ENCODE measurements around the gene ADGRF4. TPM values are rescaled to one million over a fixed set of nuclear protein-coding genes. Genes with fewer than 3 reads are reported as not detected.

Gene ADGRF4
- total RNA-seq, 3 donors from 2014 or later (not counting 1 experiment from before 2014, with no cell fraction given), result not detected

- H3K4me3 Mint-ChIP-seq, result no peak overlapping the region
- H3K4me1 Mint-ChIP-seq, result no peaks in the 10 kb centered on the region
- no peak overlapping the region for H3K27ac ChIP-seq (ENCODE audit: low read length)
- no peaks in the 10 kb centered on the region for H3K27me3 ChIP-seq (ENCODE audit: control insufficient read depth, insufficient read depth, low read length)
- intact Hi-C loops (cut with micrococcal nuclease), result no loop called here
- 57% methylated on average over 1 of the region's 1 CpG for WGBS (ENCODE audit: insufficient coverage)
- peaks cover 6 to 11% of the 10 kb centered on the region in 2 donors for H3K27me3 Mint-ChIP-seq (ENCODE audit: low read depth in 2 of 2)
- H3K4me1 ChIP-seq (ENCODE audit: control insufficient read depth, insufficient read depth, low read length), result no peaks in the 10 kb centered on the region
- no peak overlapping the region for H3K4me3 ChIP-seq (ENCODE audit: low read length)
- DNase-seq, result no peak
- no peaks in the 10 kb centered on the region for H3K36me3 Mint-ChIP-seq
- no peak overlapping the region for H3K27ac Mint-ChIP-seq
- H3K9me3 ChIP-seq (ENCODE audit: control insufficient read depth, insufficient read depth, low read length), result no peaks in the 10 kb centered on the region
- ATAC-seq, result no peak
- no peak for TF ChIP-seq CTCF (IDR thresholded peaks at IDR 0.05)
- H3K36me3 ChIP-seq (ENCODE audit: control insufficient read depth, insufficient read depth, low read length), result no peaks in the 10 kb centered on the region
- H3K9me3 Mint-ChIP-seq, result no peaks in the 10 kb centered on the region
Measured at GRCh38 chr6:47749757-47750156, 51.4 kb downstream of the ADGRF4 start.

GRCh38 chr6:47752801-47753200 is 54.4 kb downstream of the ADGRF4 start:
- intact Hi-C loops (cut with micrococcal nuclease), result no loop called here

GRCh38 chr6:47759364-47759763 is 61.0 kb downstream of the ADGRF4 start:
- no peak overlapping the region for H3K27ac ChIP-seq (ENCODE audit: low read length)
- Mint-ChIP-seq H3K4me3 (no peak overlapping the region), H3K36me3 (no peaks in the 10 kb centered on the region), H3K27me3 (ENCODE audit: low read depth in 2 of 2) (peaks cover 3 to 19% of the 10 kb centered on the region in 2 donors), H3K27ac (no peak overlapping the region), H3K9me3 (no peaks in the 10 kb centered on the region), H3K4me1 (no peaks in the 10 kb centered on the region)
- intact Hi-C loops (cut with micrococcal nuclease), result no loop called here
- no peak overlapping the region for H3K4me3 ChIP-seq (ENCODE audit: low read length)
- no peaks in the 10 kb centered on the region for H3K4me1 ChIP-seq (ENCODE audit: control insufficient read depth, insufficient read depth, low read length)
- 67% methylated on average over 1 of the region's 1 CpG for WGBS (ENCODE audit: insufficient coverage)
- DNase-seq, result no peak
- H3K36me3 ChIP-seq (ENCODE audit: control insufficient read depth, insufficient read depth, low read length), result no peaks in the 10 kb centered on the region
- no peak for TF ChIP-seq CTCF (IDR thresholded peaks at IDR 0.05)
- H3K27me3 ChIP-seq (ENCODE audit: control insufficient read depth, insufficient read depth, low read length), result peaks cover 2% of the 10 kb centered on the region
- no peak for ATAC-seq
- H3K9me3 ChIP-seq (ENCODE audit: control insufficient read depth, insufficient read depth, low read length), result no peaks in the 10 kb centered on the region

More at GRCh38 chr6:47752801-47753200, 54.4 kb downstream of the ADGRF4 start:
- H3K36me3 ChIP-seq (ENCODE audit: control insufficient read depth, insufficient read depth, low read length), result no peaks in the 10 kb centered on the region
- no peaks in the 10 kb centered on the region for H3K27me3 ChIP-seq (ENCODE audit: control insufficient read depth, insufficient read depth, low read length)
- H3K4me1 Mint-ChIP-seq, result no peaks in the 10 kb centered on the region
- no peaks in the 10 kb centered on the region for H3K9me3 ChIP-seq (ENCODE audit: control insufficient read depth, insufficient read depth, low read length)
- H3K27ac Mint-ChIP-seq, result no peak overlapping the region
- H3K36me3 Mint-ChIP-seq, result no peaks in the 10 kb centered on the region
- H3K27ac ChIP-seq (ENCODE audit: low read length), result no peak overlapping the region
- no peak for ATAC-seq
- H3K4me3 Mint-ChIP-seq, result no peak overlapping the region
- H3K4me3 ChIP-seq (ENCODE audit: low read length), result no peak overlapping the region
- 73% methylated on average over 1 of the region's 1 CpG for WGBS (ENCODE audit: insufficient coverage)
- H3K9me3 Mint-ChIP-seq, result no peaks in the 10 kb centered on the region
- no peaks in the 10 kb centered on the region for H3K4me1 ChIP-seq (ENCODE audit: control insufficient read depth, insufficient read depth, low read length)
- TF ChIP-seq CTCF (IDR thresholded peaks at IDR 0.05), result no peak
- H3K27me3 Mint-ChIP-seq (ENCODE audit: low read depth in 2 of 2), result peaks cover 9 to 18% of the 10 kb centered on the region in 2 donors
- no peak for DNase-seq

- no peak overlapping the region for H3K27ac Mint-ChIP-seq
- DNase-seq (no peak), ATAC-seq (no peak)
- Histone ChIP-seq H3K4me1 (ENCODE audit: control insufficient read depth, insufficient read depth, low read length) (no peaks in the 10 kb centered on the region), H3K27ac (ENCODE audit: low read length) (no peak overlapping the region), H3K36me3 (ENCODE audit: control insufficient read depth, insufficient read depth, low read length) (no peaks in the 10 kb centered on the region), H3K9me3 (ENCODE audit: control insufficient read depth, insufficient read depth, low read length) (no peaks in the 10 kb centered on the region), H3K4me3 (ENCODE audit: low read length) (no peak overlapping the region), H3K27me3 (ENCODE audit: control insufficient read depth, insufficient read depth, low read length) (peaks cover 2% of the 10 kb centered on the region)
- intact Hi-C loops (cut with micrococcal nuclease), result no loop called here
- peaks cover 0 to 14% of the 10 kb centered on the region in 2 donors for H3K27me3 Mint-ChIP-seq (ENCODE audit: low read depth in 2 of 2)
- H3K4me1 Mint-ChIP-seq, result no peaks in the 10 kb centered on the region
- no peak overlapping the region for H3K4me3 Mint-ChIP-seq
- H3K9me3 Mint-ChIP-seq, result no peaks in the 10 kb centered on the region
- WGBS (ENCODE audit: insufficient coverage), result 83% methylated on average over 2 of the region's 3 CpGs
- no peak for TF ChIP-seq CTCF (IDR thresholded peaks at IDR 0.05)
- no peaks in the 10 kb centered on the region for H3K36me3 Mint-ChIP-seq
Measured at GRCh38 chr6:47762502-47762901, 64.1 kb downstream of the ADGRF4 start.

Data from natural killer cell (primary cell).